CD4-positive, alpha-beta T cell treated with Interleukin-6 for 4 hours (primary cell): ENCODE results near the gene XKR3.
"Not testable (repeated sequence)": the region's sequence is repeated elsewhere in the genome, so short reads cannot be mapped to it uniquely, and the experiment has no call there.

Source experiments
- DNase-seq: peaks from one replicate; pipeline ENCODE4 v3.0.0-alpha.2; 2020; ENCODE audit warnings: mixed read lengths

XKR3 gene

DNA sequence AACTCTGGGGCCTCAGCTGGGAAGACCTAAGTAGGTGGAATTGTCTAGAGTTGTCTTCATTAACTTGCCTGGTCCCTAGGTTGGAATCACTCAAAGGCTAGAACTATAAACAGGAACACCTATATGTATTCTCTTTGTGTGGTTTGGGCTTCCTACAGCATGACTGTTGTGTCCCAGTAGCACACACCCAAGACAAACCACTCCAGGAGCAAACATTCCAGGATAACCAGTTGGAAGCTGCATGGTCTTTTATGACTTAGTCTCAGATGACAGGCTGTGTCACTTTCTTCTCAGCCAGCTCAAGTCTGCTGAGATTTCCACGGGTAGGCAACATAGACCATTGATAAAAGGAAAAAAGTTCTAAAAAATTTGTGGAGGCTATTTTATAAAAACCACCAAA is 90.9 kb downstream of the XKR3 start:
- DNase-seq, result not testable (repeated sequence)
